ENCODE results near the gene CLDN10.
"Not testable (repeated sequence)": the region's sequence is repeated elsewhere in the genome, so short reads cannot be mapped to it uniquely, and the experiment has no call there.

CLDN10 gene

GRCh38 chr13:95541911-95542474 is 10.5 kb upstream of the CLDN10 start:
- no peak for DNase-seq

DNA sequence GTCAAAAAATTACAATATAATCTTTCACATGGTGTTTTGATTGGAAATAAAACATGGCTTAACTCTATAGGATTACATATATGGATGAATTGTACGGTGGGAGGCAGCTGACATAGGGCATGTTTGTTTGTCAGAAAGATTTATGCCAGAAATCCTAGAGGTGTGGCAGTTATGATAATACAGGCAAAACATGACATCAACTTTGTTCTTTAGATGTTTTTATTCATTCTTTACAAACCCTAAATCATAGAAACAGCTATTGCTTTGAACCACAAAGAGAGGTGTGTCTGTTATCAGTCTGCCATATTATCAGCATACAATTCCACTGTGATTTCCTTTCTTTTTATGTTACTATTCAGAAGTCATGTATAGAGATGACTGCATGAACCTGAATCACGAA is 8.2 kb upstream of the CLDN10 start:
- no peak for DNase-seq

DNA sequence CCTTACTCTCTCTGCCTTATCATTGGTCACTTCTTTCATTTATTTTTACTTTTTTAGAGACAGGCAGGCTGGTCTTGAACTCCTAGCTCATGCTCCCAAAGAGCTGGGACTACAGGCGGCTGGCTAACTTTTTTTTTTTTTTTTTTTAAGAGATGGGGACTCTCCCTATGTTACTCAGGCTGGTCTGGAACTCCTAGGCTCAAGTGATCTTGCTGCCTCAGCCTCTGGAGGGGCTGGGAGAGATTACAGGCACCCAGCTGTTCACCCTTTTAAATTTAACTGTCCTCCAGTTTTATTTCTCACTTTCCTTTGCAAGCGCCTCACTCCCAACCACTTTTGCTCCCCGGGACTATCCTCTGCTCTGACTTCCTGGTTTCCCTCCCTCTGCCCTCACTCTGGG is 5.6 kb upstream of the CLDN10 start:
- DNase-seq = no peak

- DNase-seq = no peak
Measured at GRCh38 chr13:95547531-95548167, 4.9 kb upstream of the CLDN10 start.

GRCh38 chr13:95552208-95552538 is 347 bp upstream of the CLDN10 start:
- no peak for DNase-seq

- no peak for DNase-seq
Measured at GRCh38 chr13:95553581-95554385, 1.3 kb downstream of the CLDN10 start.

DNA sequence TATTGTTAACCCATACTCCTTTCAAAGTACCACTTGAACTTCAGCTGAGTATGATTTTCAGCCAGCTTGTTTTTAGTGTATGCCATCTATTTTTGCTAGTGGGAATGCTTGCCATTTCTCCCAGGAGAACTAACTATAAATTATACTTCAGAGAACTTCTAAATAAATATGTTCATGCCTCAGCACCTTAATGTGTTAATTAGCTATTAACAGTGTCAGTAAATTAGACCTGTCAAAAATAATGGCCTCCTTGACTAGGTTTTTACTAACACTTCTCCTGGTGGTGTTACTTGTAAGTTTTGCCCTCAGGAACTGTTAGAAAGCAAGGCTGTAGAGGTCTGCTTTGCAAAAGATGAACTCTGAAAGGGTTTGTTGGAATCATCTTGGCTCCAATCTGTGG is 4.5 kb downstream of the CLDN10 start:
- no peak for DNase-seq

DNA sequence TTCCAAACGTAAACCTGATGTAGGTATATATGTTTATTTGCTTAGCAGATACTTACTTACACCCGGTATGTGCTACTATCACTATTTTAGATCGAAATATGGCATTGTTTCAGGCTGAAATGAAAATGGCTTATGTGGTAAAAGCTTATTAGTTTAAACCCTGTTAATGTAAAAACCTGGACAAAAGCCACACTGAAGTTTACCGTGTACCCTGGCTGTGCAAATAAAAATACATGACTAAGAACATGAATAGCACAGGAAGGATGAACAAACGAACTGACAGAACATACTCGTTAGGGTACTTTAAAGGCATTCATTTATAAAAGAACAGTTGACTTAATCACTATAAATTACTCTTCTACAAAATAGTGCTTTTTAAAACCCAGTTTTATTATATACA is 6.6 kb downstream of the CLDN10 start:
- DNase-seq = no peak

GRCh38 chr13:95560387-95560786 is 7.9 kb downstream of the CLDN10 start:
- DNase-seq = no peak

GRCh38 chr13:95564091-95564490 is 11.6 kb downstream of the CLDN10 start:
- DNase-seq = no peak

GRCh38 chr13:95564733-95565291 is 12.3 kb downstream of the CLDN10 start:
- DNase-seq = no peak

- DNase-seq = not testable (repeated sequence)
Measured at GRCh38 chr13:95565758-95566157, 13.2 kb downstream of the CLDN10 start.

- DNase-seq = no peak
Measured at GRCh38 chr13:95568131-95568530, 15.6 kb downstream of the CLDN10 start.

DNA sequence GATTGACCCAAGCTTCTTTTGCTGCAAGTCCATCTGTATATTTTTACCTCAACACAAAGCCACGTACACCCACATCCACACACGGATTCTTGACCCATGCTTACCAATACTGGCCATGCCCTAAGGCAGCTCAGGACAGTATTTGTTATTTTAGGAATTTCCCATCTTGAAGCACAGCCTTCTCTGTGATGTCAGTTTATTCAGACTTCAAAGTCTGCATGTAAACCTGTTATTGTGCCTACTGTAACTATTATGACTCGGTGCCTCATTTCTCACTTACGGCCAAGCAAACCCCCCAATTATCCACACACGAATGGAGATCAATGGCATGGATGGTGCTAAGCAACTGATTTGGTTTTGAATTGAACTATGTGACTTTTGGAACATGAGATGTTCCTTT is 17.5 kb downstream of the CLDN10 start:
- DNase-seq = no peak

DNA sequence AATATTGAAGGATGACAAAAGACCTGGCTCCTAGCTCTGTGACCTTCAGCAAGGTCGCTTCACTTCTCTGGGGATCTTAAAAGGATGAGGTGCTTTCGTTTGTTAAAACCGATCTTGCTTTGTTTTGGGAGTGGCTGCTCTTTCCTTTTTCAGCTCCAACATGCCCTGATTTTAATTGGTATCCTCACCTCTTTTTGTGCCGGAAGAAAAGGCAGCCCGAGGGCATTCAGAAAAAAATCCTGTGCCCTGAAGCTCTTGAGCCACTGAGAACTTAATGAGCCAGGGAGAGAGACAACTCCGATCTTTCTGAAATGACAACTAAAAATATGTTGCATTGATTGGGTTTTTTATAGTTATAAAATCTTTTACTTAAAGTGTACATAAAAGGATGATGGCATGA is 19.4 kb downstream of the CLDN10 start:
- no peak for DNase-seq

DNA sequence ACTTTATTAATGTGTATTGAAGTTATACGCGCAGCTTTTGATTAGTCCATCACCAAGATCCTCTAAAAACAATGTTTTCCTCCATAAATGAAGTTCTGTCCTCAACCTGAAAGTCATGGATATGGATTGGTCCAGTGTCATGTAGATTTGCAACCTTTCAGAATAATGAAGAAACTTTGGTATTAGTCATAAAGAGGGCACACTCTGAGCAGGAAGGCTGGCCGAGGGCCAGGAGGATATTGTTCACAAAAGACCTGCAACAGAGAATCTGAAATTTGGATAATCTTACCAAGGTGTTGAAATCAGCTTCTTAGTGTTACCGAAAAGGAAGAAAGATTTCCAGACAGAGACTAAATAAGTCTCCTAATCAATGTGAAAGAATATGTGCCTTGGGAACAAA is 20.7 kb downstream of the CLDN10 start:
- no peak for DNase-seq

- peak; percentile 56 for DNase-seq
Measured at GRCh38 chr13:95579303-95579702, 26.8 kb downstream of the CLDN10 start.

- DNase-seq = no peak
Measured at GRCh38 chr13:95585867-95586266, 33.3 kb downstream of the CLDN10 start.

GRCh38 chr13:95588134-95588533 is 35.6 kb downstream of the CLDN10 start:
- DNase-seq = no peak

DNA sequence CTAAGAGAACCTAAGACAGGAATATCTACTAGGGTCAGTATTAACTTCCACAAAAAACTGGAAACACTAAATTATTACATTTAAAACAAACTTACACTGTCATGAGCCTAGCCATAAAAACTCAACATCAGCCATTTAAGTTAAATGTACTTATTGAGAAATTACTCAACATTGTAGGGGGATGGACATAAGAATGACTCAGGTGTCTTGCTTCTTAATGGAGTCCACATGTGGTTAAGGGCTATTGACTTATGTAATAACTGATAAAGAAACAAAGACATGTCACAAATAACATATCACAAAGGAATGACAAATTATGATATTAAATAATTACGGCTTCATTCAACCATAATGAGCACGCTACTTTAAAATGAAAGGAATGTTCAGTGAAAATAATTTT is 36.2 kb downstream of the CLDN10 start:
- DNase-seq = no peak

- DNase-seq = no peak
Measured at GRCh38 chr13:95593462-95593861, 40.9 kb downstream of the CLDN10 start.

- DNase-seq = no peak
Measured at GRCh38 chr13:95596701-95597100, 44.2 kb downstream of the CLDN10 start.

DNA sequence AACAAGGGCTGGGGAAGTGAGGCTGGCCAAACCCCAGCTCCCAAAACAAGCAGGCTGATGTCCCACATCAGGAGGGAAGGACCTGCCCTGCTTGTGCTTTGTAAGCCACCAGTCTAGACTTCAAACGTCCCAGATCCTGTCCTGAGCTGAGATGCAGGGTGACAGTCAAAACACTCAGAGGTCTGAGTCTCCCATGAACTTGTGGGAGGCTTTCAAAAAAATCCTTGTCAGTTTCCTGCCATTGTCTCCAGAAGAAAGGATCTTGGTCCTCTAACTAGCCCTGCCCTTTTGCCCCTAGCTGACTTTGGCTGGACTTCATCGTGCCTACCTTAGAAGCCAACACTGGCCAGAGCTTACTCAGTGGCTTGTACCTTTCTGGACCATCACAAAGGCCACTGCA is 48.7 kb downstream of the CLDN10 start:
- no peak for DNase-seq

DNA sequence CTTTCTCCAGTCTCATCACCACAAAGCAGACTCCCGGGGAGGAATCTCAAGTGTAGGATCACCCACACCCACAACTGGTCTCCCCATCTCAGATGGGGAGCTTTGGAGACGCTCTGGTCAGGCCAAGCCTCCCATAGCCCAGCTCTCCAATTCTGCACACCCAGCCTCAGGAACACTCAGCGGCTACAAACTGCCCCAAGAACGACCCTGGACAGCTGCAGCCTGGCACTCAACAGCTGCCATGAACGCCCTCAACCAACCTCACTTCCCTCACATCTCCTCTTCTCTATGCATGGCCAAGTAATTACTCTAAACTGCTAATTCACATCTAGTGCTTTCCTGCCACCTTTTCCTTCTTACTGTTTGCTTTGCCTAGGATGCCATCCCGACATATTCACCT is 49.4 kb downstream of the CLDN10 start:
- DNase-seq = no peak
